Skeletal muscle satellite cell (primary cell): ENCODE data around the gene BCL7B.
"Not testable (repeated sequence)": the region's sequence is repeated elsewhere in the genome, so short reads cannot be mapped to it uniquely, and the experiment has no call there.

ENCODE experiments used
- H3K27me3 ChIP-seq: 2 replicates; pipeline ENCODE4 v1.7.0; 2013; ENCODE audit warnings: low read length; ENCODE audit not compliant: control insufficient read depth, insufficient read depth
- H3K36me3 ChIP-seq: 2 replicates; pipeline ENCODE4 v1.7.0; 2013; ENCODE audit warnings: mild to moderate bottlenecking, control low read depth, low read length; ENCODE audit not compliant: insufficient read depth
- H3K4me1 ChIP-seq: 2 replicates; pipeline ENCODE4 v1.7.0; 2013; ENCODE audit warnings: low read length; ENCODE audit not compliant: control insufficient read depth, insufficient read depth
- H3K4me2 ChIP-seq: 2 replicates; pipeline ENCODE4 v1.7.0; 2013; ENCODE audit warnings: mild to moderate bottlenecking, low read length
- H3K4me3 ChIP-seq: 2 replicates; pipeline ENCODE4 v1.7.0; 2013; ENCODE audit warnings: low read length
- H3K9ac ChIP-seq: 2 replicates; pipeline ENCODE4 v1.7.0; 2013; ENCODE audit warnings: mild to moderate bottlenecking, low read depth, low read length, moderate library complexity
- H3K9me3 ChIP-seq: replicated peaks from 2 replicates; pipeline ENCODE4 v1.7.0; 2013; ENCODE audit warnings: mild to moderate bottlenecking, control low read depth, low read length

Gene BCL7B

DNA sequence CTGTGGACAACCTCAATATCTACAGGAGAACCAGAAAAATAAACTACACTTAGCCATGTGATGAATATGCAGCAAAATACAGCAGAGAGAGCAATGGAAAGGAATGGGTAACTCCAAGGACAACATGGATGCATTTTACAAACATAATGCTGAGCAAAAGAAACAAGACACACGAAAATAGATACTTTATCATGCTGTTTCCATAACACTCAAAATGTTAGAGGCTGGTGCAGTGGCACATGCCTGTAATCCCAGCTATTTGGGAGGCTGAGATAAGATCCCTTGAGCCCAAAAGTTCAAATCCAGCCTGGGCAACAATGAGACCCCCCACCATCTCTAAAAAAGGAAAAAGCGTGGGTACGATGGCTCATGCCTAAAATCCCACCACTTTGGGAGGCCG, 8.3 kb downstream of the BCL7B start:
- Histone ChIP-seq H3K4me3 (no peak overlapping the region), H3K36me3 (peaks cover 19% of the 10 kb centered on the region), H3K4me1 (no peaks in the 10 kb centered on the region), H3K9me3 (no peaks in the 10 kb centered on the region), H3K27me3 (no peaks in the 10 kb centered on the region), H3K9ac (no peak overlapping the region), H3K4me2 (no peak overlapping the region)

DNA sequence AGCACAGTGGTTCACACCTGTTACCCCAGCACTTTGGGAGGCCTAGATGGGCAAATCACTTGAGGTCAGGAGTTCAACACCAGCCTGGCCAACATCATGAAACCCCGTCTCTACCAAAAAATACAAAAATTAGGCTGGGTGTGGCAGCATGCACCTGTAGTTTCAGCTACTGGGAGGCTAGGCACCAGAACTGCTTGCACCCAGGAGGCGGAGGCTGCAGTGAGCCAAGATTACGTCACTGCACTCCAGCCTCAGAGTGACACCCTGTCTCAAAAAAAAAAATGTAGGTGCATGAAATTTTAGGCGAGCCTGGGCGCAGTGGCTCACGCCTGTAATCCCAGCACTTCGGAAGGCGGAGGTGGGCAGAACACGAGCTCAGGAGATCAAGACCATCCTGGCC, 9.6 kb downstream of the BCL7B start:
- H3K27me3 ChIP-seq = no peaks in the 10 kb centered on the region
- no peaks in the 10 kb centered on the region for H3K4me1 ChIP-seq
- no peak overlapping the region for H3K4me2 ChIP-seq
- peaks cover 18% of the 10 kb centered on the region for H3K36me3 ChIP-seq
- H3K9me3 ChIP-seq = no peaks in the 10 kb centered on the region
- H3K9ac ChIP-seq = no peak overlapping the region
- no peak overlapping the region for H3K4me3 ChIP-seq

DNA sequence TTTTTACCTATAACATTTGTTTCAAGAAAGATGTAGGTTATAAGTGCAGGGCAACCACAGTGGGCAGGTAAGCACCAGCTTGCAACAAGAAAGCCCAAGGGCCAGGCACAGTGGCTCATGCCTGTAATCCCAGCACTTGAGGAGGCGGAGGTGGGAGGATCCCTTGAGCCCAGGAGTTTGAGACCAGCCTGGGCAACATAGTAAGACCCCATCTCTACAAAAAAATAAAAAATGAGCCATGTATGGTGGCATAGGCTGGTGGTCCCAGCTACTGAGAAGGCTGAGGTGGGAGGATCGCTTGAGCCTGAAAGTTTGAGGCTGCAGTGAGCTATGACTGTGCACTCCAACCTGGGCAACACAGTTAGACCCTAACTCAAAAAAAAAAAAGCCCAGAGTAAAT, 12.8 kb downstream of the BCL7B start:
- H3K27me3 ChIP-seq = no peaks in the 10 kb centered on the region
- H3K4me1 ChIP-seq = no peaks in the 10 kb centered on the region
- H3K4me3 ChIP-seq = no peak overlapping the region
- no peak overlapping the region for H3K9ac ChIP-seq
- no peak overlapping the region for H3K4me2 ChIP-seq
- H3K36me3 ChIP-seq = peaks cover 33% of the 10 kb centered on the region
- H3K9me3 ChIP-seq = no peaks in the 10 kb centered on the region

DNA sequence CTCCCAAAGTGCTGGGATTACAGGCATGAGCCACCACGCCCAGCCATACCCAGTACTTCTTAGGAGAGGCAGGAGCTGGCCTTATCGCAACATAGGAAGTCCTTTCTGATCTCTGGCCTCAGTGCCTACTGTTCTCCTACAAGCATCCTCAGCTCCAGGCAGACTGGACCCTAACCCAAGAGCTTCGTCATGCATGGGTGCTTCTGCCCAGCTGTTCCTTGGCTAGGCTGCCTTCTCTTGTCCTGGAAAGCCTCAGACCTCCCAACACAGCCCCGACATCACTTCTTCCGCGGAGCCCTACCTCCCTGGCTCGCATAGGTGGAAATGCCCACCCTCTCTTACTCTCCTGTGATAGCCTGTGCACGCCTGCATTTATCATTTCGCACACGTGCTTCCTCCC, 15.8 kb downstream of the BCL7B start:
- Histone ChIP-seq H3K4me2 (no peak overlapping the region), H3K9me3 (no peaks in the 10 kb centered on the region), H3K36me3 (peaks cover 57% of the 10 kb centered on the region), H3K27me3 (no peaks in the 10 kb centered on the region), H3K4me3 (no peak overlapping the region), H3K4me1 (no peaks in the 10 kb centered on the region), H3K9ac (no peak overlapping the region)

DNA sequence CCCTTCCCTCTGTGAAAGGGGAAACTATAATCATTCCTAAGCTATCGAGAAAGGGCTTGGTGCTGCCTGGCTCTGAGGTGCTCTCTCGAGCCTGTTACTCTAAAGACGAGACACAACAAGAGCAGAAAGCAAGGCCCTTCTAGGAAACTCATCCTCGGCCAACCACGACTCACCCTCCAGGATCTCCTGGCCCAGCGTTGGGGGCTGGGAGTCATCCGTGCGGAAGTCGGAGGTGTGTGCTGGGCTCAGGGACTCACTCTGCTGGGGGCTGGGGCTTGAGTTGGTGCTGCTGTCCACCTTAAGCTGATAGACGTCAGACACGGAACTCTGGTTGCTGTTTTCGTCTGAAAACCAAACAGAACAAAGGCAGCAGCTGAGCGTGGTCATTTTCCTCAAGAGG, 17.8 kb downstream of the BCL7B start:
- peaks cover 66% of the 10 kb centered on the region for H3K36me3 ChIP-seq
- H3K27me3 ChIP-seq = no peaks in the 10 kb centered on the region
- no peak overlapping the region for H3K4me2 ChIP-seq
- H3K4me1 ChIP-seq = no peaks in the 10 kb centered on the region
- no peak overlapping the region for H3K4me3 ChIP-seq
- no peaks in the 10 kb centered on the region for H3K9me3 ChIP-seq
- H3K9ac ChIP-seq = no peak overlapping the region

DNA sequence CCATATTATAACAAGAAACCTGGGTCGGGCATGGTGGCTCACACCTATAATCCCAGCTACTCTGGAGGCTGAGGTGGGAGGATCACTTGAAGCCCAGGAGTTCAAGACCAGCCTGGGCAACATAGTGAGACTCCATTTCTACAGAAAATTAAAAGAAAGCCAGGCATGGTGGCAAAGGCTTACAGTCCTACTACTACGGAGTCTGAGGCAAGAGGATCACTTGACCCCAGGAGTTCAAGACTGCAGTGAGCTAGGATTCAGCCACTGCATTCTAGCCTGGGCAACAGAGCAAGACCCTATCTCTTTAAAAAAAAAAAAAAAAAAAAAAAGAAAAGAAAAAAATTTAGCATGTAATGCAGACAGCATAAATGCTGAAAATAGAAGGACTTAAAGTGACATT, 19.0 kb downstream of the BCL7B start:
- not testable (repeated sequence) for H3K27me3 ChIP-seq, H3K4me3 ChIP-seq, H3K9me3 ChIP-seq, H3K4me1 ChIP-seq, H3K4me2 ChIP-seq, H3K9ac ChIP-seq
- H3K36me3 ChIP-seq = peaks cover 63% of the 10 kb centered on the region

DNA sequence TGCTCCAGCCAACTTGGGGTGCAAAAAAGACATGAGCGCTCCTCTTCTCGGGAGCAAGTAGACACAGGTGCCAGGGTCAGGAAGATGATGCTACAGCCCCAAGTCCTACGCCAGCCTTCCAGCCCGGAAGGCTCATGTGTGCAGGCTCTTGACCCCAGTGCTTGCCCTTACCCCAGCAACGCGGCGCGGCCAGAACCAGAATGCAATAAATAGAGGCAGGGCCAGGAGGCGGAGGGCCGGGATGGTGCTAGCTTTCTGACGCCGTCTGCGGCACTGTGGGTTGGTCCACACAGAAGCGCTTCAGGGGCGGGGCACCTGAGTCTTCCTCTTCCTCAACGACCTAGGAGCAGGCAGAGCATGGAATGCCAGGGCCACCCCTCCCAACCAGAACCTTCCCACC, 20.4 kb downstream of the BCL7B start:
- Histone ChIP-seq H3K36me3 (peaks cover 54% of the 10 kb centered on the region), H3K9me3 (no peaks in the 10 kb centered on the region), H3K4me3 (no peak overlapping the region), H3K27me3 (no peaks in the 10 kb centered on the region), H3K9ac (no peak overlapping the region), H3K4me1 (no peaks in the 10 kb centered on the region), H3K4me2 (no peak overlapping the region)

DNA sequence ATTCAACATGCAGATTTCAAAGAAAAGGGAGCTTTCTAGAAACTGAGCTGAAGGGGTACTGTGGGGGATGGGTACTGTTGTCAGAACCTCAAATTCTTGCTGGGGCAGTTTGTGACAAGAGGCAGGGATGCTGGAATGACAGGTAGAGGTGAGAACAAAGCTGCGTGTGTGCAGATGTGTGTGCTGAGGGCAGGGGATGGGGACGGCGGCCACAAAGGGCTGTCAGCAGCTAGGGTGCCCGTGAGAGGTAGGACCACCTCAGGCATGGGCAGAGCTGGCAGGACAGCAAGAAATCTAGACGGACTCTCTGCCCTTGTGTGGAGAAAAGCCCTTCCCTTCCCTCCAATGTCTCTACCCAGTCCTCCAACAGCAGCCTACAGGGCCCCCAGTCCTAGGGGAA, 21.0 kb downstream of the BCL7B start:
- Histone ChIP-seq H3K4me1 (no peaks in the 10 kb centered on the region), H3K4me2 (no peak overlapping the region), H3K9ac (no peak overlapping the region), H3K4me3 (no peak overlapping the region), H3K36me3 (peaks cover 49% of the 10 kb centered on the region), H3K27me3 (no peaks in the 10 kb centered on the region), H3K9me3 (no peaks in the 10 kb centered on the region)

DNA sequence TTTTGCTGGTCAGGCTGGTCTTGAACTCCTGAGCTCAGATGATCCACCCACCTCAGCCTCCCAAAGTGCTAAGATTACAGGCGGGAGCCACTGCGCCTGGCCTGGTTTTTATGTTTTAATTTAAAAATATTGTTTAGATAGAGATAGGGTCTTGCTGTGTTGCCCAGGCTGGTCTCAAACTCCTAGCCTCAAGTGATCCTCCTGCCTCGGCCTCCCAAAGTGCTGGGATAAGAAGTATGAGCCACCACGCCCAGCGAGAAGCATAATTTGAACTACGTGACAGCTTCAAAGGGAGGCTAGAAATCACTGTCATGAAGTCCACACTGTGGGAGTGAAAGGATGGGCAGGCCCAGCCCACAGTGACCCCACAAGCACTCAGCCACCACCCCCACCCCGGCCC, 21.6 kb downstream of the BCL7B start:
- not testable (repeated sequence) for H3K27me3 ChIP-seq, H3K9me3 ChIP-seq, H3K4me1 ChIP-seq, H3K9ac ChIP-seq, H3K4me2 ChIP-seq, H3K4me3 ChIP-seq
- peaks cover 46% of the 10 kb centered on the region for H3K36me3 ChIP-seq

DNA sequence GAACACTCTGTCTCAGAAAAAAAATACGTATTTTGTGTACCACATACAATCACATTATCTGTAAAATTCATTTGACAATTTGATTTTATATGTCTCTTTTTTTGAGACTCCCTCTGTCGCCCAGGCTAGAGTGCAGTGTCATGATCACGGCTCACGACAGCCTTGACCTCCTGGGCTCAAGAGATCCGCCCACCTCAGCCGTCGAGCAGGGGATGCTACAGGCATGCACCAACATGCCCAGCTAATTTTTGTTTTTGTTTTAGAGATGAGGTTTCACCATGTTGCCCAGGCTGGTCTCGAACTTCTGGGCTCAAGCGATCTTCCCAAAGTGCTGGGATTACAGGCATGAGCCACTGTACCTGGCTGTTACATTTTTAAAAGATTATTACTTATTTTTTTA, 23.7 kb downstream of the BCL7B start:
- no peak overlapping the region for H3K9ac ChIP-seq
- no peaks in the 10 kb centered on the region for H3K4me1 ChIP-seq
- no peak overlapping the region for H3K4me3 ChIP-seq
- H3K27me3 ChIP-seq = no peaks in the 10 kb centered on the region
- H3K4me2 ChIP-seq = no peak overlapping the region
- peaks cover 31% of the 10 kb centered on the region for H3K36me3 ChIP-seq
- no peaks in the 10 kb centered on the region for H3K9me3 ChIP-seq

DNA sequence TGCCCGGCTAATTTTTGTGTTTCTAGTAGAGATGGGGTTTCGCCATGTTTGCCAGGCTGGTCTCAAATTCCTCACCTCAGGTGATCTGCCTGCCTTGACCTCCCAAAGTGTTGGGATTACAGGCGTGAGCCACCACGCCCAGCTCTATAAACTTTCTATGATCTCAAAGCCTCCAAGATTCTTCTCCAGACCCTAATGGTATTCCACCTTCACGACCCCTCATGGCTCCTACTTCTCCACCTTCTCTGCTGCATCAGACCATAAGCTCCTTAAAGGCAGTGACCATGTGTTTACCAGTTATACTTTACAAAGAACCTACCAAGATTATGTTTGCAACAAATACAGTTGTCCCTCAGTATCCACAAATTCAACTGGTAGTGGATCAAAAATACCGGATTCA, 25.3 kb downstream of the BCL7B start:
- peaks cover 15% of the 10 kb centered on the region for H3K36me3 ChIP-seq
- no peaks in the 10 kb centered on the region for H3K9me3 ChIP-seq
- H3K4me2 ChIP-seq = no peak overlapping the region
- no peaks in the 10 kb centered on the region for H3K27me3 ChIP-seq
- no peak overlapping the region for H3K9ac ChIP-seq
- peaks cover 7% of the 10 kb centered on the region for H3K4me1 ChIP-seq
- H3K4me3 ChIP-seq = no peak overlapping the region

DNA sequence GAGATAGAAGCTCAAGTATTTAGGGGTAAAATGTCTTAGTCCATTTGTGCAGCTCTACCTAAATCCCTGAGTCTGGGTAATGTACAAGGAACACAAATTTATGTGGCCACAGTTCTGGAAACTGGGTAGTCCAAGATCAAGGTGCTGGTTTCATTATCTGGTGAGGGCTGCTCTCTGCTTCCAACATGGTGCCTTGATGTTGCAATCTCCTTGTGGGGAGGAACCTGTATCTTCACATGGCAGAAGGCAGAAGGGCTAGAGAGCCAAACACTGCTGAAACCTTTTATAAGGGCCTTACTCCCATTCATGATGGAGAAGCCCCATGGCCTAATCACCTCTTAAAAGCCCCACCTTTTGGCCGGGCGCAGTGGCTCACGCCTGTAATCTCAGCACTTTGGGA, 26.7 kb downstream of the BCL7B start:
- no peak overlapping the region for H3K9ac ChIP-seq
- H3K4me1 ChIP-seq = peaks cover 7% of the 10 kb centered on the region
- H3K4me3 ChIP-seq = no peak overlapping the region
- H3K9me3 ChIP-seq = no peaks in the 10 kb centered on the region
- no peak overlapping the region for H3K4me2 ChIP-seq
- H3K27me3 ChIP-seq = no peaks in the 10 kb centered on the region
- H3K36me3 ChIP-seq = peaks cover 2% of the 10 kb centered on the region
